ENCODE measurements around the gene MYO18A. TPM values are rescaled to one million over a fixed set of nuclear protein-coding genes. Genes with fewer than 3 reads are reported as not detected.

Gene MYO18A
- total and polyA plus RNA-seq, 10 of the 15 experiments (the other 5 are each of a cell fraction or from before 2014, with no cell fraction given): 2.9 to 66.0 (median 24.5) TPM

GRCh38 chr17:29041571-29041970 lies 138.6 kb downstream of the MYO18A start:
- H3K27ac ChIP-seq (ENCODE audit: control insufficient read depth, insufficient read depth): no peak overlapping the region
- RAD21 ChIA-PET (ENCODE audit: unreplicated experiment): no interaction called here
- H3K79me2 ChIP-seq (ENCODE audit: control insufficient read depth, insufficient read depth, low read length): no peaks in the 10 kb centered on the region
- FAIRE-seq: no peak
- ATAC-seq: no peak
- in situ Hi-C loops (cut with MboI) (no loop called here), intact Hi-C loops (cut with micrococcal nuclease; ENCODE audit: unreplicated experiment) (no loop called here)
- DNase-seq (ENCODE audit: low read depth, low spot score): no peak
- CTCF ChIA-PET: interaction anchor here (2.6 kb wide), 1 partner anchor 76 kb away, joined by 7 read pairs; no protein-coding TSS in a partner anchor
- POLR2A ChIA-PET: no interaction called here
- H3K4me1 ChIP-seq (ENCODE audit: control insufficient read depth, insufficient read depth, low read length): peaks cover 13% of the 10 kb centered on the region
- SMC1A ChIA-PET (ENCODE audit: uncharacterized antibody, unreplicated experiment): interaction anchor here (0.6 kb wide), 1 partner anchor 11 kb away, joined by 3 read pairs; no protein-coding TSS in a partner anchor
- H3K9me3 ChIP-seq (replicated peaks; ENCODE audit: control insufficient read depth, insufficient read depth, low read length): no peaks in the 10 kb centered on the region
- H3K36me3 ChIP-seq (ENCODE audit: control insufficient read depth in 2 of 2, insufficient read depth in 2 of 2, low read length in 1 of 2): no peaks in the 10 kb centered on the region
- no peak overlapping the region for H3K9ac ChIP-seq (ENCODE audit: control insufficient read depth, insufficient read depth, low read length)
- no TSS peak for BruUV-seq (replicated peaks)
- H4K20me1 ChIP-seq (ENCODE audit: control insufficient read depth, insufficient read depth): no peaks in the 10 kb centered on the region
- H2AFZ ChIP-seq (ENCODE audit: control insufficient read depth, low read depth, low read length): no peak overlapping the region
- no peak overlapping the region for H3K4me3 ChIP-seq
- no peaks in the 10 kb centered on the region; a peak in 1 of 4 replicates for H3K27me3 ChIP-seq (replicated peaks in 1 of 2; ENCODE audit: control insufficient read depth in 2 of 2, insufficient read depth in 2 of 2, low read length in 1 of 2)
- WGBS (ENCODE audit: insufficient coverage, insufficient replicate concordance, low lambda C conversion rate, missing lambda C conversion rate): 69% methylated on average over 6 of the region's 6 CpGs
- H3K4me2 ChIP-seq (ENCODE audit: control insufficient read depth, insufficient read depth): no peak overlapping the region
- TF ChIP-seq BCL3 (IDR thresholded peaks at IDR 0.05; ENCODE audit: borderline replicate concordance, insufficient read depth, low read depth, low read length, poor library complexity, severe bottlenecking) (no peak), ZZZ3 (IDR thresholded peaks at IDR 0.05; ENCODE audit: control insufficient read depth, insufficient read length, low read depth) (no peak), PKNOX1 (IDR thresholded peaks at IDR 0.05) (no peak), BCL11A (IDR thresholded peaks at IDR 0.05; ENCODE audit: low read depth, low read length) (no peak), NR2C1 (IDR thresholded peaks at IDR 0.05) (no peak), PRDM15 (CRISPR knock-in tag; IDR thresholded peaks at IDR 0.05) (no peak), ZSCAN29 (IDR thresholded peaks at IDR 0.05) (no peak), BRCA1 (IDR thresholded peaks at IDR 0.05; ENCODE audit: low read depth, low read length) (no peak), PAX8 (IDR thresholded peaks at IDR 0.05) (no peak), CUX1 (IDR thresholded peaks at IDR 0.05; ENCODE audit: insufficient replicate concordance, low read depth, low read length) (no peak), MYB (IDR thresholded peaks at IDR 0.05; ENCODE audit: borderline replicate concordance, low read depth, low read length) (no peak), FOXM1 (IDR thresholded peaks at IDR 0.05; ENCODE audit: low read depth, low read length) (no peak)

All from GM12878 (cell line).